A673 (cell line): ENCODE data around the gene MMP24. TPM values are rescaled to one million over a fixed set of nuclear protein-coding genes. Genes with fewer than 3 reads are reported as not detected.

ENCODE experiments used
- BruUV-seq: library from RNA; stranded (reverse); fragments of 400-500 nt; replicated peaks from 2 replicates; lab custom pipeline; 2021; lab: Mats Ljungman, UMichigan
- CTCF ChIA-PET: fragments of 300-600 bp; sonication (Branson Sonifier 250); formaldehyde crosslinking; loops from one replicate; lab custom pipeline; 2022; ENCODE audit warnings: antibody characterized with exemption; lab: Charles Lee
- POLR2A ChIA-PET: fragments of 300-600 bp; sonication (Branson Sonifier 250); formaldehyde crosslinking; loops from one replicate; lab custom pipeline; 2022; ENCODE audit warnings: antibody characterized with exemption; ENCODE audit not compliant: low non-redundant PET; lab: Charles Lee
- DNase-seq: peaks from one replicate; pipeline ENCODE4 v3.0.0-alpha.2; 2015; ENCODE audit warnings: low spot score
- H3K27ac ChIP-seq: fragments of 200-600 bp; sonication (generic); 2 replicates; pipeline ENCODE4 v1.5.1; 2016; ENCODE audit warnings: mixed run types, low read depth, mild to moderate bottlenecking, mixed read lengths, antibody characterized with exemption, low read length; ENCODE audit not compliant: poor library complexity, severe bottlenecking
- H3K27me3 ChIP-seq: fragments of 200-600 bp; sonication (generic); replicated peaks from 2 replicates; pipeline ENCODE4 v1.6.1; 2017; ENCODE audit warnings: mixed run types, low read depth, mild to moderate bottlenecking, mixed read lengths, antibody characterized with exemption, low read length; ENCODE audit not compliant: insufficient read depth, poor library complexity
- H3K36me3 ChIP-seq: fragments of 200-600 bp; sonication (generic); 2 replicates; pipeline ENCODE4 v1.6.1; 2016; ENCODE audit warnings: mixed run types, mild to moderate bottlenecking, mixed read lengths, antibody characterized with exemption, low read length; ENCODE audit not compliant: insufficient read depth, poor library complexity, severe bottlenecking
- H3K4me1 ChIP-seq: fragments of 200-600 bp; sonication (generic); 2 replicates; pipeline ENCODE4 v1.6.1; 2017; ENCODE audit warnings: mixed run types, mild to moderate bottlenecking, mixed read lengths, antibody characterized with exemption, low read length; ENCODE audit not compliant: insufficient read depth, poor library complexity, severe bottlenecking
- H3K4me3 ChIP-seq: fragments of 200-600 bp; sonication (generic); 2 replicates; pipeline ENCODE4 v1.5.1; 2016; ENCODE audit warnings: low read depth, mixed run types, mild to moderate bottlenecking, mixed read lengths, low read length; ENCODE audit not compliant: poor library complexity, severe bottlenecking
- H3K9me3 ChIP-seq: fragments of 200-600 bp; sonication (generic); 2 replicates; pipeline ENCODE4 v1.6.1; 2016; ENCODE audit warnings: mixed run types, low read depth, mild to moderate bottlenecking, mixed read lengths, antibody characterized with exemption, low read length; ENCODE audit not compliant: poor library complexity, severe bottlenecking
- EZH2 ChIP-seq: fragments of 200-600 bp; sonication (generic); IDR thresholded peaks from 2 replicates; pipeline ENCODE4 v1.6.1; 2017; ENCODE audit warnings: borderline replicate concordance, low read depth, mild to moderate bottlenecking, mixed read lengths, antibody characterized with exemption, low read length; ENCODE audit not compliant: poor library complexity, severe bottlenecking
- intact Hi-C: fragments of 100-400 bp; cut with micrococcal nuclease; formaldehyde crosslinking; loops from one replicate; pipeline ENCODE4 v1.10.0; 2022; ENCODE audit not compliant: unreplicated experiment
- total RNA-seq: library from RNA; stranded (reverse); gene quantifications from 2 replicates; pipeline ENCODE4 v1.2.3, GENCODE V29; 2021
- TF ChIP-seq, protein P1 (sequence below): fragments of 300-800, 200-600 bp; sonication (generic); conservative IDR thresholded peaks from 2 replicates; pipeline ENCODE4 v1.5.1; 2017; ENCODE audit warnings: low read depth, mild to moderate bottlenecking, antibody characterized with exemption, low read length, moderate library complexity, mixed read lengths

The MMP24 gene
- total RNA-seq, 1 experiment from 2014 or later, result 0.11 TPM

DNA sequence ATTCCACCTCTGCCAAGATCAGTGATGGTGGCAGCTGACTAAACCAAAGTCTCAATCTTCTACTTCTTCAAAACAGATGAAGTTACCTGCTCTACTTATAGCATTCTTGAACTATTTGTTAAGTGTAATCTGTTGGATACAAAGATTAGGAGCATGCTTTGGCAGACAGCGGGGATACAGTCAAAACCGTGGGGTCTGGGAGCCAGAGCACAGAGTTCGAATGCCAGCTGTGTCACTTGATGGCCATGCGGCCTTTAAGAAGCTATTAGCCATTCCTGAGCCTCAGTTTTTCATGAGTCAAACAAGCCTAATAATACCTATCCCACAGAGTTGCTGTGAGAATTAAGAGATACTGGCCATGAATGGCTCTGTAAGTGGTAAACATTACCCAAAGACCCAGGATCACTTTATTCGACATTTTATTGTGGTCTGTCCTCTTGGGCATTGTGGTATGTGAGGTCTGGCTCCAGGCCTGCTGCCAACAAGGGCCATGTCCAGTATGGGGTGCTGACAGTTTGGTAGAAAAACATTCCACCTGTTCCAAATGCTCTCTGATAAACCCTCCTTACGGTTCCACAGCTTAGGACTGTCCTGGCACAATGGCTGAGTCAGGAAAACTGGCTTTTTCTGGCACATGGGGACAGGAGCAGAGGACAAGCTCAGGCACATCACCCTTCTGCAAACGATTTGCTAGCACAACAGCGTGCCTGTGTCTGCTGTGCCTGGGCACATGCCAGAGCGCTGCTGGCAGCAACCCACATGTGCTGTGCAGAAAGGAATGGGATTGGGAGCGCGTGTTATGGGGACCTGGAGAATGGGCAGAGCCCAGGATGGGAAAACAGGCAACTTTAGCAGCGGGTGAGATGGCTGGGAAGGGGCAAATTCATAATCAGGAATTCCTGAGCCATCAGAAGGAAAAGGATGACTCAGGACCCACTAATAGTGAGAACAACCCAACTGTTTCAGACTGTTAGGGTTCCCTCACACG lies 81.5 kb downstream of the MMP24 start:
- POLR2A ChIA-PET, result no interaction called here

DNA sequence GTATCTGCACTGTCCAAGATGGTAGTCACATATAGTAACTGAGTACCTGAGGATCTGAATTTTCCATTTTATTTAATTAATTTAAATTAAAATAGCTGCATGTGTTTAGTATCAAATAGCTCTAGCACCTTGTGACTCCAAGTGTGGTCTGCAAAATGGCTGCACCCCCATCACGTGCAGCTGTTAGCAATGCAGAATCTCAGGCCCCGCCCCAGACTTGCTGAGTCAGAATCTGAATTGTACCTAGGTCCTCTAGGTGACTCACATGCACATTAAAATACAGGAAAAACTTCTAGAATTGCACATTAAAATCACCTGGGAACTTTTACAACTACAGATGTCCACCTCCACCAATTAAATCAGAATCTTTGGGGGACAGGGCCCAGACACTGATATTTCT lies 84.9 kb downstream of the MMP24 start:
- no peak for DNase-seq
- peaks cover 11% of the 10 kb centered on the region for H3K4me1 ChIP-seq
- TF ChIP-seq EZH2, result no peak
- TF ChIP-seq, protein P1, sequence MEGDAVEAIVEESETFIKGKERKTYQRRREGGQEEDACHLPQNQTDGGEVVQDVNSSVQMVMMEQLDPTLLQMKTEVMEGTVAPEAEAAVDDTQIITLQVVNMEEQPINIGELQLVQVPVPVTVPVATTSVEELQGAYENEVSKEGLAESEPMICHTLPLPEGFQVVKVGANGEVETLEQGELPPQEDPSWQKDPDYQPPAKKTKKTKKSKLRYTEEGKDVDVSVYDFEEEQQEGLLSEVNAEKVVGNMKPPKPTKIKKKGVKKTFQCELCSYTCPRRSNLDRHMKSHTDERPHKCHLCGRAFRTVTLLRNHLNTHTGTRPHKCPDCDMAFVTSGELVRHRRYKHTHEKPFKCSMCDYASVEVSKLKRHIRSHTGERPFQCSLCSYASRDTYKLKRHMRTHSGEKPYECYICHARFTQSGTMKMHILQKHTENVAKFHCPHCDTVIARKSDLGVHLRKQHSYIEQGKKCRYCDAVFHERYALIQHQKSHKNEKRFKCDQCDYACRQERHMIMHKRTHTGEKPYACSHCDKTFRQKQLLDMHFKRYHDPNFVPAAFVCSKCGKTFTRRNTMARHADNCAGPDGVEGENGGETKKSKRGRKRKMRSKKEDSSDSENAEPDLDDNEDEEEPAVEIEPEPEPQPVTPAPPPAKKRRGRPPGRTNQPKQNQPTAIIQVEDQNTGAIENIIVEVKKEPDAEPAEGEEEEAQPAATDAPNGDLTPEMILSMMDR, result no peak
- BruUV-seq, result no TSS peak
- intact Hi-C loops, result no loop called here
- no peak overlapping the region for H3K4me3 ChIP-seq
- H3K9me3 ChIP-seq, result no peaks in the 10 kb centered on the region
- no peaks in the 10 kb centered on the region for H3K36me3 ChIP-seq
- POLR2A ChIA-PET, result no interaction called here
- CTCF ChIA-PET, result interaction anchor here (1.0 kb wide), 1 partner anchor 18 kb away, joined by 3 read pairs; no protein-coding TSS in a partner anchor
- no peaks in the 10 kb centered on the region for H3K27me3 ChIP-seq
- H3K27ac ChIP-seq, result no peak overlapping the region

More for the DNA sequence above, 81.5 kb downstream of the MMP24 start:
- BruUV-seq, result no TSS peak
- Histone ChIP-seq H3K36me3 (no peaks in the 10 kb centered on the region), H3K4me3 (no peak overlapping the region), H3K4me1 (peaks cover 11% of the 10 kb centered on the region), H3K9me3 (no peaks in the 10 kb centered on the region), H3K27ac (no peak overlapping the region), H3K27me3 (no peaks in the 10 kb centered on the region)
- DNase-seq, result no peak
- CTCF ChIA-PET, result interaction anchor here (1.0 to 1.6 kb wide), 2 partner anchors 9 to 163 kb away, joined by 4 to 8 read pairs; no protein-coding TSS in a partner anchor
- no peak for TF ChIP-seq EZH2
- TF ChIP-seq, protein P1, result no peak
- intact Hi-C loops, result loop anchor here (5.0 kb wide), 1 partner anchor 129 kb away; the partner anchor contains the start of gene GDF5

DNA sequence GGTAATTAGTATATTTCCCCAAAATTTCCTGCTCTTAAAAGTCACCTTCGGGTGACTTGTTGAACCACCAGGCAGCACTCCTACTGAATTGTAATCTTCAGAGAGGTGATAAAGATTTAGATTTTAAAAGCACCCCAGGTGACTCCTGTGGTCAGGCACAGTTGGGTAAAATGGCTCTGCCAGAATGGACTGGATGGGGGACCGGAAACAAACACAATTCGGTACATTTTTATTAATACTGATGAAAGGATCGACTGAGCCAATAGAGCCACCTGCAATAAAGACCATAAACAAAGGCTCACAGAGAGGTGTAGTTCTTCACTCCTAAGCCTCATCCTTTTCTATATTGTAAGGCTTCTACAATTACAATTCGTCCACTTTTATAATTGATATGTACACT lies 85.3 kb downstream of the MMP24 start:
- no TSS peak for BruUV-seq
- Histone ChIP-seq H3K27ac (no peak overlapping the region), H3K4me3 (no peak overlapping the region), H3K27me3 (no peaks in the 10 kb centered on the region), H3K9me3 (no peaks in the 10 kb centered on the region), H3K4me1 (peaks cover 11% of the 10 kb centered on the region), H3K36me3 (no peaks in the 10 kb centered on the region)
- intact Hi-C loops, result no loop called here
- TF ChIP-seq, protein P1, result no peak
- TF ChIP-seq EZH2, result no peak
- ChIA-PET POLR2A (no interaction called here), CTCF (interaction anchor here (1.0 to 1.3 kb wide), 2 partner anchors 8 to 18 kb away, joined by 3 to 5 read pairs; no protein-coding TSS in a partner anchor)
- no peak for DNase-seq
